DND-41 (cell line): ENCODE data around the gene ADCY2.

ENCODE experiments used
- EZH2 ChIP-seq: IDR thresholded peaks from 3 replicates; pipeline ENCODE4 v1.6.1; 2012; ENCODE audit warnings: borderline replicate concordance, low read depth, mild to moderate bottlenecking, moderate library complexity, low read length, inconsistent platforms; ENCODE audit not compliant: severe bottlenecking
- TF ChIP-seq, protein P1 (sequence below): IDR thresholded peaks from 2 replicates; pipeline ENCODE4 v1.5.1; 2012; ENCODE audit warnings: borderline replicate concordance, low read length, moderate library complexity, mild to moderate bottlenecking; ENCODE audit not compliant: poor library complexity, severe bottlenecking; ENCODE audit errors: extremely low read depth

DNA sequence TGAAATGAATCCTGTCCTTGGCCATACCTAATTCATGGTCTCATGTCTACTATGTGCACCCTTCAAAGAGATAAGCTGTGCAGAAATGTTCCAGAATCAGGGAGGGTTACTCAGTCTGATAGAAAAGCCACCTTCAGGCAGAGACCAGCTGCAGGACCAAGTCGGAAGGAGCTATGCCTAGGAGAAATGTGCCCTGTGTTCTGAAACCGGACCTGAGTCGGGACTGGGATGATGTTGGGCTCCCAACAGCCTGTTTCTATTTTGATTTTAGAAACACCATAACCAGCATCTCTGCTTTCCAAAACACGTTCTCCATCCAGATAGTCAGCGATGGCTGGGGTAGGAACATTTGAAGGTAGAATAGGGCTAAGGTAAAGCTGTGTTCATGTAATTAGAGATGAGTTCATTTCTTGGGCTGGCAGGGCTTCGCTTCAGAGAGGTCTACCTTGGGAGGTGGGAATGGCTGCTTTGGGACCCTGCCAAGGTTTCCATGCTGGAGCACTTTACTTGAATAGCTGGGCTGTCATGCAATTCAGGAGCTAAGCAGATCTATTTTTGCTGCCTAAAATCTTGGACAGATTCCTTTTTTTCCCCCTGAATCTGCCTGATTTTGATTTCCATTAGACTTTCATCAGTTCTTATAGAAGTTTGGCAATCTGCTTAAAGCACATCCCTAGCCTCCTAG, 2.8 kb downstream of the ADCY2 start:
- TF ChIP-seq, protein P1, sequence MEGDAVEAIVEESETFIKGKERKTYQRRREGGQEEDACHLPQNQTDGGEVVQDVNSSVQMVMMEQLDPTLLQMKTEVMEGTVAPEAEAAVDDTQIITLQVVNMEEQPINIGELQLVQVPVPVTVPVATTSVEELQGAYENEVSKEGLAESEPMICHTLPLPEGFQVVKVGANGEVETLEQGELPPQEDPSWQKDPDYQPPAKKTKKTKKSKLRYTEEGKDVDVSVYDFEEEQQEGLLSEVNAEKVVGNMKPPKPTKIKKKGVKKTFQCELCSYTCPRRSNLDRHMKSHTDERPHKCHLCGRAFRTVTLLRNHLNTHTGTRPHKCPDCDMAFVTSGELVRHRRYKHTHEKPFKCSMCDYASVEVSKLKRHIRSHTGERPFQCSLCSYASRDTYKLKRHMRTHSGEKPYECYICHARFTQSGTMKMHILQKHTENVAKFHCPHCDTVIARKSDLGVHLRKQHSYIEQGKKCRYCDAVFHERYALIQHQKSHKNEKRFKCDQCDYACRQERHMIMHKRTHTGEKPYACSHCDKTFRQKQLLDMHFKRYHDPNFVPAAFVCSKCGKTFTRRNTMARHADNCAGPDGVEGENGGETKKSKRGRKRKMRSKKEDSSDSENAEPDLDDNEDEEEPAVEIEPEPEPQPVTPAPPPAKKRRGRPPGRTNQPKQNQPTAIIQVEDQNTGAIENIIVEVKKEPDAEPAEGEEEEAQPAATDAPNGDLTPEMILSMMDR: no peak
- TF ChIP-seq EZH2: no peak
